Posterior cingulate gyrus (tissue), 11 donors: ENCODE data around the gene LCTL.
A peak's percentile ranks its signal among the peaks of the same experiment; 100 is the strongest.
"Not testable (repeated sequence)": the region's sequence is repeated elsewhere in the genome, so short reads cannot be mapped to it uniquely, and the experiment has no call there.

Source experiments
- DNase-seq, 10 donors: peaks; one replicate each; pipeline versions ENCODE4 v3.0.0 to v3.0.0-alpha.2; 2020 to 2021; ENCODE audit warnings: mixed read lengths in 3 of 10
- intact Hi-C: fragments of 100-400 bp; cut with DNase I; formaldehyde crosslinking; loops from one replicate; pipeline ENCODE4 v1.15.1; 2023

Gene LCTL

GRCh38 chr15:66503780-66504562, 61.8 kb downstream of the LCTL start:
- DNase-seq: no peak
- intact Hi-C loops: no loop called here

GRCh38 chr15:66503041-66503648, 62.7 kb downstream of the LCTL start:
- DNase-seq, intact Hi-C loops: not testable (repeated sequence)

- intact Hi-C loops: no loop called here
- DNase-seq: peak in 5 of 10 donors; percentile 22 to 88 (median 79)
These were observed 63.3 kb downstream of the LCTL start for GRCh38 chr15:66502491-66502890.

- DNase-seq, intact Hi-C loops: not testable (repeated sequence)
These were observed 65.5 kb downstream of the LCTL start for GRCh38 chr15:66500346-66500745.

GRCh38 chr15:66498501-66499386, 67.1 kb downstream of the LCTL start:
- intact Hi-C loops: loop anchor here (5.0 kb wide), 1 partner anchor 206 kb away; the partner anchor contains the start of gene DIS3L
- DNase-seq: no peak
